HEK293T (cell line): ENCODE data around the gene CAMKMT.

ENCODE experiments used
- ELF4 ChIP-seq: fragments of 450-650 bp; IDR thresholded peaks from 2 replicates; pipeline ENCODE4 v1.6.1; 2017; ENCODE audit warnings: antibody characterized with exemption
- FOXM1 ChIP-seq: fragments of 450-650 bp; IDR thresholded peaks from 2 replicates; pipeline ENCODE4 v1.6.1; 2017; ENCODE audit warnings: mild to moderate bottlenecking, borderline replicate concordance
- NFRKB ChIP-seq: fragments of 450-650 bp; IDR thresholded peaks from 2 replicates; pipeline ENCODE4 v1.6.1; 2016; ENCODE audit warnings: mild to moderate bottlenecking, moderate library complexity
- TARDBP ChIP-seq: fragments of 450-650 bp; IDR thresholded peaks from 2 replicates; pipeline ENCODE4 v1.6.1; 2016

DNA sequence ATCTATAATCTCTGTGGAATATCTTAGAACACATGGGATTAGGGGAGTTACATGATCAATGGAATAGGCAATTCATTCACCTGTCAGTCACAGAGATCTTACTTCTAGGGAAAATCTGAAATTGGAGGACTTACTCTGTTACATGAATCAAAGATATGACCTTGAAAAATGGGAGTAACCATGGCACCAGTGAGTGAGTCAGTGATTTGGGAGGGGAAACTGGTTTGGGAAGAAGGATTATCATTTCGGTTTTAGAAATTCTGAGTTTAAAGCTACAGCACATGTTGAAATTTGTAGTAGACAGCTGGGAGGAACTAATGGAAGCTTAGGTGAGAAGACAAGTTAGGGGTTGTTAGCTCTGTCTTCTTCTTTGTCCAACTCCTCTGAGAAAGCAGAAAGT is 153.7 kb downstream of the CAMKMT start:
- TF ChIP-seq ELF4: no peak
- TF ChIP-seq NFRKB: no peak
- no peak for TF ChIP-seq TARDBP
- no peak for TF ChIP-seq FOXM1
